Neutrophil (primary cell): ENCODE results near the gene WDR36.

Source experiments
- H3K27ac ChIP-seq: fragments of 200-600 bp; sonication (generic); 2 replicates; pipeline ENCODE4 v1.5.1; 2016; ENCODE audit warnings: mild to moderate bottlenecking, moderate library complexity
- H3K27me3 ChIP-seq: fragments of 200-600 bp; sonication (generic); 2 replicates; pipeline ENCODE4 v1.6.0; 2016; ENCODE audit warnings: mild to moderate bottlenecking
- H3K36me3 ChIP-seq: fragments of 200-600 bp; sonication (generic); 2 replicates; pipeline ENCODE4 v1.5.1; 2017
- H3K4me1 ChIP-seq, 2 experiments: fragments of 200-600 bp in 1 of 2; sonication (generic) in 1 of 2; 1 replicate in 1 of 2; 2 replicates in 1 of 2; pipeline versions ENCODE4 v1.5.1 to v1.6.1; 2013 to 2016; ENCODE audit warnings: low read depth in 1 of 2, low read length in 1 of 2, mild to moderate bottlenecking in 1 of 2, moderate library complexity in 1 of 2; ENCODE audit not compliant: control insufficient read depth in 1 of 2, insufficient read depth in 1 of 2
- H3K4me3 ChIP-seq, 2 experiments: fragments of 200-600 bp in 1 of 2; sonication (generic) in 1 of 2; 1 replicate in 1 of 2; 2 replicates in 1 of 2; pipeline ENCODE4 v1.5.1; 2013 to 2016; ENCODE audit warnings: low read depth in 1 of 2, low read length in 1 of 2, mild to moderate bottlenecking in 1 of 2, moderate library complexity in 1 of 2
- H3K9me3 ChIP-seq: fragments of 200-600 bp; sonication (generic); 2 replicates; pipeline ENCODE4 v1.5.1; 2016
- CTCF ChIP-seq: fragments of 200-600 bp; sonication (generic); IDR thresholded peaks from 2 replicates; pipeline ENCODE4 v1.5.1; 2016; ENCODE audit warnings: antibody characterized with exemption

Gene WDR36

GRCh38 chr5:111092062-111092853 is at the start of gene WDR36:
TSS of gene WDR36 (plus strand) at chr5:111092348. CDS start at chr5:111092457, 109 bp downstream.
- Histone ChIP-seq H3K36me3 (no peaks in the 10 kb centered on the region), H3K27me3 (no peaks in the 10 kb centered on the region), H3K27ac (peak within 1 kb of the TSS; percentile 66), H3K4me1 (peaks cover 14 to 15% of the 10 kb centered on the region in 2 experiments), H3K9me3 (no peaks in the 10 kb centered on the region), H3K4me3 (peak within 1 kb of the TSS; percentile 69 to 87)
- no peak for TF ChIP-seq CTCF

- H3K36me3 ChIP-seq = no peaks in the 10 kb centered on the region
- no peak for TF ChIP-seq CTCF
- no peaks in the 10 kb centered on the region for H3K9me3 ChIP-seq
- H3K4me3 ChIP-seq = no peak overlapping the region
- H3K4me1 ChIP-seq = no peaks in the 10 kb centered on the region
- no peaks in the 10 kb centered on the region for H3K27me3 ChIP-seq
- no peak overlapping the region for H3K27ac ChIP-seq
Measured at GRCh38 chr5:111043712-111044506, 48.2 kb upstream of the WDR36 start.

GRCh38 chr5:111058064-111058463 is 34.1 kb upstream of the WDR36 start:
- TF ChIP-seq CTCF = no peak
- H3K27ac ChIP-seq = no peak overlapping the region
- H3K4me3 ChIP-seq = no peak overlapping the region
- H3K4me1 ChIP-seq = no peaks in the 10 kb centered on the region
- no peaks in the 10 kb centered on the region for H3K9me3 ChIP-seq
- H3K36me3 ChIP-seq = no peaks in the 10 kb centered on the region
- peaks cover 9% of the 10 kb centered on the region for H3K27me3 ChIP-seq

DNA sequence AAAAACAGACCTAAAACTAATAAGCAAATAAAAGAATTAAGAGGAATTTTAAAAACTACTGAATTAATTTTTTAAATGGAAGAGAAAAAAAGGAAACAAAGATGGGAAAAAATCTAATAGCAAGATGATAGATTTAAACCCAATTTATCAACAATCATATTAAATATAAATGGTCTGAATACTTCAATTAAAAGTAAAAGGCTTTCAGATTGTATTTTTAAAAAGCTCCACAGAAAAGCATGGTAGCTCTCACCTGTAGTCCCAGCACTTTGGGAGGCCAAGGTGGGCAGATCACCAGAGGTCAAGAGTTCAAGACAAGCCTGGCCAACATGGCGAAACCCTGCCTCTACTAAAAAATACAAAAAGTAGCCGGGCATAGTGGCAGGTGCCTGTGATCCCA is 32.0 kb upstream of the WDR36 start:
- Histone ChIP-seq H3K9me3 (no peaks in the 10 kb centered on the region), H3K27ac (no peak overlapping the region), H3K4me1 (no peaks in the 10 kb centered on the region), H3K27me3 (peaks cover 27% of the 10 kb centered on the region), H3K4me3 (no peak overlapping the region), H3K36me3 (no peaks in the 10 kb centered on the region)
- TF ChIP-seq CTCF = no peak

DNA sequence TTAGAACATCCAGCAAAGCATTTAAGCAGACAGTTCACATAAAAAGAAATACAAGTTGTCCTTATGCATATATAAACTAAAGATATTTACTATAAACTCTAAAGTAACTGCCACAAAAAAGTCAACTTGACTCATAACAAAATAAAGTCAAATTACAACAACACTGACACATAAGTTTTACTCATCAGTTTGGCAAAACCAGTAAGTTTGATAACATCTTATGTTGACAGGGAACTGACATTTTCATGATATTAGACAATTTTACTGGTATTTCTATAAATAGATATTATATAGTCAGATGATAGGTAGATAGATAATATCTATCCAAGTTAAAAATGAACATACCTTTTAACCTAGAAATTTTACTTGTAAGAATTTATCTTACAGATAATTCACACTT is 30.5 kb upstream of the WDR36 start:
- Histone ChIP-seq H3K9me3 (no peaks in the 10 kb centered on the region), H3K36me3 (no peaks in the 10 kb centered on the region), H3K27me3 (peaks cover 42% of the 10 kb centered on the region), H3K4me1 (no peaks in the 10 kb centered on the region), H3K4me3 (no peak overlapping the region), H3K27ac (no peak overlapping the region)
- no peak for TF ChIP-seq CTCF
